CD4-positive, alpha-beta T cell (primary cell): ENCODE data around the gene SCAMP5. TPM values are rescaled to one million over a fixed set of nuclear protein-coding genes. Genes with fewer than 3 reads are reported as not detected.

Experiments used
- ATAC-seq: fragments of 200-7000 bp; cut with Tn5 transposase; one replicate; pipeline ENCODE4 v1.10.0; 2022; ENCODE audit warnings: mild to moderate bottlenecking; ENCODE audit not compliant: poor library complexity
- CTCF ChIA-PET: fragments of 350-600 bp; sonication (Branson Sonifier 250); formaldehyde crosslinking; loops from one replicate; lab custom pipeline; 2021; ENCODE audit warnings: antibody characterized with exemption, inconsistent platforms; lab: Charles Lee
- POLR2A ChIA-PET: fragments of 350-600 bp; sonication (Branson Sonifier 250); formaldehyde crosslinking; loops from one replicate; lab custom pipeline; 2021; ENCODE audit warnings: antibody characterized with exemption, inconsistent platforms; lab: Charles Lee
- DNase-seq, 14 experiments: peaks; one replicate each; pipeline ENCODE4 v3.0.0-alpha.2; 2013 to 2020; ENCODE audit warnings: mixed read lengths in 2 of 14
- H3K27ac ChIP-seq, 2 donors: one replicate each; pipeline versions ENCODE4 v1.5.1 to v1.7.0; 2013; ENCODE audit warnings: low read length in 2 of 2, low read depth in 1 of 2, mild to moderate bottlenecking in 1 of 2
- H3K27me3 ChIP-seq, 2 experiments: 1 replicate in 1 of 2; 2 replicates in 1 of 2; pipeline versions ENCODE4 v1.6.1 to v1.7.0; 2013; ENCODE audit warnings: low read length in 2 of 2, control low read depth in 1 of 2, mild to moderate bottlenecking in 1 of 2, moderate library complexity in 1 of 2; ENCODE audit not compliant: insufficient read depth in 2 of 2, control insufficient read depth in 1 of 2
- H3K36me3 ChIP-seq: one replicate; pipeline ENCODE4 v1.6.1; 2013; ENCODE audit warnings: low read length, control low read depth; ENCODE audit not compliant: insufficient read depth
- H3K4me1 ChIP-seq: one replicate; pipeline ENCODE4 v1.6.1; 2013; ENCODE audit warnings: low read length, control low read depth; ENCODE audit not compliant: insufficient read depth
- H3K4me3 ChIP-seq: one replicate; pipeline ENCODE4 v1.5.1; 2013; ENCODE audit warnings: mild to moderate bottlenecking, low read length, moderate library complexity
- H3K9me3 ChIP-seq, 2 experiments: 1 replicate in 1 of 2; 2 replicates in 1 of 2; pipeline versions ENCODE4 v1.6.1 to v1.7.0; 2013; ENCODE audit warnings: low read length in 2 of 2, mild to moderate bottlenecking in 2 of 2, control low read depth in 1 of 2, moderate library complexity in 1 of 2; ENCODE audit not compliant: control insufficient read depth in 1 of 2, insufficient read depth in 1 of 2
- H3K27ac Mint-ChIP-seq: one replicate; pipeline ENCODE4 v1.8.0; 2020; ENCODE audit warnings: mixed read lengths
- H3K27me3 Mint-ChIP-seq: one replicate; pipeline ENCODE4 v1.8.0; 2021; ENCODE audit warnings: mixed read lengths
- H3K36me3 Mint-ChIP-seq: one replicate; pipeline ENCODE4 v1.8.0; 2021; ENCODE audit warnings: low read depth, mixed read lengths
- H3K4me1 Mint-ChIP-seq: one replicate; pipeline ENCODE4 v1.8.0; 2021; ENCODE audit warnings: low read depth, mixed read lengths
- H3K4me3 Mint-ChIP-seq: one replicate; pipeline ENCODE4 v1.8.0; 2020; ENCODE audit warnings: mild to moderate bottlenecking, mixed read lengths
- H3K9me3 Mint-ChIP-seq: one replicate; pipeline ENCODE4 v1.8.0; 2020; ENCODE audit warnings: mixed read lengths
- intact Hi-C, 2 experiments: fragments of 100-400 bp; cut with DNase I in 1 of 2; cut with micrococcal nuclease in 1 of 2; formaldehyde crosslinking; loops; one replicate each; pipeline versions ENCODE4 v1.15.1 to v1.9.0; 2023 to 2025; cut with DNase I, micrococcal nuclease
- total RNA-seq, 174 experiments: library from RNA in 2 of 174; stranded (reverse) in 2 of 174; gene quantifications; one replicate each; pipeline ENCODE4 v1.2.3 and lab custom pipeline; 2021 to 2026
- TF ChIP-seq, protein P1 (sequence below): fragments of 200-600 bp; IDR thresholded peaks from one replicate; pipeline ENCODE4 v1.8.0; 2022; ENCODE audit warnings: antibody characterized with exemption, mild to moderate bottlenecking

SCAMP5 gene
- total RNA-seq, 2 experiments from 2014 or later: 5.7 to 6.4 TPM

DNA sequence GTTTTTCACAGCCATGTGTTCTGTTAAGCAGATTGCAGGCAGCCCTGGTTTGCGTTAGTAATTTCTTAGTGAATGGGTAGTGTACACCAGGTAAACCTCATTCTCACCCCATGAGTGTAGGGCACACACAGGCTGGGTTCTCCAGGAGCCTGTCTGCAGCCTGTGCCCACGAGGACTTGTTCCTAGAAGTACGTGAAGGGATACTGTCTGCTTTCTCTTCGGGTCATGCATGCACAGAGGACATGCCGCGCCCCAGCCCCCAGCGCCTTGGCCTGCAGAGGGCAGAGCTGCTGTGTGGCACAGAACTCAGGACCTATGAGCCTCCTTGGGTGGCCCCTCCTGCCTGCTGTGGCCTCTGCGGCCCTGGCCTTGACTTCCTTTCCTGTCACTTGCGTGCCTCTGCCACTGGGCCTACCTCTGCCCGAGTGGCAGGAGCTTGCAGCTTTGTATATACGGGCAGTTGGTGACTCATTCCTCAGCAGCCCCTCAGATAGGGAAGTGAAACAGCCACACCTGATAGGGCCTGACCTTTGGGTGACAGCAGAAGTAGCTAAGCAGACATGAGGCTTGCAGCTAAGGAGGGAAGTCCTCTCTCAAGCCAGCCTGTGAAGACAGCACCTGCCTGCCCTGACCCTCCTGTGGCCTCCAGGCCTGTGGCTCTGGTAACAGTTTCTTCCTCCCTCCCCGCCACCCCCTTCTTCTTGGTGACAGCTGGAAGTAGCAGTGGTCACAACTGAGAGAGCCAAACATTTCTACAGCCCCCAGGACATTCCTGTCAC, 47.6 kb downstream of the SCAMP5 start:
- peak; percentile 60 for ATAC-seq
- Mint-ChIP-seq H3K9me3 (no peaks in the 10 kb centered on the region), H3K27me3 (no peaks in the 10 kb centered on the region), H3K4me3 (no peak overlapping the region), H3K36me3 (peaks cover 18% of the 10 kb centered on the region), H3K4me1 (peaks cover 27% of the 10 kb centered on the region), H3K27ac (peak overlapping the region; percentile 39)
- H3K36me3 ChIP-seq: peaks cover 19% of the 10 kb centered on the region
- ChIA-PET POLR2A (interaction anchor here (1.3 kb wide), 1 partner anchor 161 kb away, joined by 4 read pairs; no protein-coding TSS in a partner anchor), CTCF (interaction anchor here (0.9 to 1.1 kb wide), 2 partner anchors 14 to 158 kb away, joined by 4 to 7 read pairs; partner anchors contain the start of gene C15orf39)
- H3K27me3 ChIP-seq: no peaks in the 10 kb centered on the region
- peak overlapping the region in 1 of 2 donors; percentile 54 for H3K27ac ChIP-seq
- DNase-seq: peak in 13 of 14 experiments; percentile 9 to 84 (median 37)
- peaks cover 50% of the 10 kb centered on the region for H3K4me1 ChIP-seq
- H3K4me3 ChIP-seq: no peak overlapping the region
- TF ChIP-seq, protein P1, sequence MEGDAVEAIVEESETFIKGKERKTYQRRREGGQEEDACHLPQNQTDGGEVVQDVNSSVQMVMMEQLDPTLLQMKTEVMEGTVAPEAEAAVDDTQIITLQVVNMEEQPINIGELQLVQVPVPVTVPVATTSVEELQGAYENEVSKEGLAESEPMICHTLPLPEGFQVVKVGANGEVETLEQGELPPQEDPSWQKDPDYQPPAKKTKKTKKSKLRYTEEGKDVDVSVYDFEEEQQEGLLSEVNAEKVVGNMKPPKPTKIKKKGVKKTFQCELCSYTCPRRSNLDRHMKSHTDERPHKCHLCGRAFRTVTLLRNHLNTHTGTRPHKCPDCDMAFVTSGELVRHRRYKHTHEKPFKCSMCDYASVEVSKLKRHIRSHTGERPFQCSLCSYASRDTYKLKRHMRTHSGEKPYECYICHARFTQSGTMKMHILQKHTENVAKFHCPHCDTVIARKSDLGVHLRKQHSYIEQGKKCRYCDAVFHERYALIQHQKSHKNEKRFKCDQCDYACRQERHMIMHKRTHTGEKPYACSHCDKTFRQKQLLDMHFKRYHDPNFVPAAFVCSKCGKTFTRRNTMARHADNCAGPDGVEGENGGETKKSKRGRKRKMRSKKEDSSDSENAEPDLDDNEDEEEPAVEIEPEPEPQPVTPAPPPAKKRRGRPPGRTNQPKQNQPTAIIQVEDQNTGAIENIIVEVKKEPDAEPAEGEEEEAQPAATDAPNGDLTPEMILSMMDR: no peak
- H3K9me3 ChIP-seq: no peaks in the 10 kb centered on the region
- intact Hi-C loops: no loop called here

DNA sequence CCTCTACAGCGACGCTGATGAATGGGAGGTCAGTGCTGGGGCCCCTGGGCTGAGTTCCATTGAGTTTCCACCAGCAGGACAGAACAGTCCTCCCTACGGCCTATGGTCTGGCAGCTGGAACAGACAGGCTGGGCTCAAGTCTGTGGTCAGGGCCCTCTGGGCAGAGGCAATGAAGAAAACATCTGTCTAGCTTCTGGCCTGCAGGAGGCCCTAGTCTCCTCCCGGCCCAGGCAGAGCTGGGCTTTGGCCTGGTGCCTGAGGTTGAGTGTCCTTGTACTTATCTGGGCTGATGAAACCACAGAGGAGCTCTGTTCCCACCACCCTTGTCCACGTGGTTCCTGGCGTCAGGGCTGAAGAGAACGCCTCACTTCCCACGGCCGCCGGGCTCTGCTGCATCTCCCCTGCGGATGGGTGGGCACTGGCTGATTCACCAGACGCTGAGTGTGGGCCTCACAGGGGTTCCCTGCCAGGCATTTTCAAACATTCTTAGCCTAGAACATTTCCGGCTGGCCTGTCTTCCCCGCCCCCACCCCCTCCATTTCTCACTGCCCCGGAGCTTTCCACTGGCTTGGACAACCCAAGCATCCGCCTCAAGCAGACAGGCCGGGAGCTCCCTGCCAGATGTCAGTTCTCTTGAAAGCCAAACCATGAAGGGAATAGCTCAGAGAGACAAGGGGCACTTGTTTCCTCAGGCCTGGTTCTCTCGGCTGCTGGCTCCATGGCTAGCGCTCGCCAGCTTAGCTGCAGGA, 48.3 kb downstream of the SCAMP5 start:
- TF ChIP-seq, protein P1: no peak
- Mint-ChIP-seq H3K36me3 (peaks cover 18% of the 10 kb centered on the region), H3K9me3 (no peaks in the 10 kb centered on the region), H3K27me3 (no peaks in the 10 kb centered on the region), H3K27ac (peak overlapping the region; percentile 39), H3K4me1 (peaks cover 20% of the 10 kb centered on the region), H3K4me3 (no peak overlapping the region)
- peaks cover 25% of the 10 kb centered on the region for H3K36me3 ChIP-seq
- peaks cover 50% of the 10 kb centered on the region for H3K4me1 ChIP-seq
- H3K27me3 ChIP-seq: no peaks in the 10 kb centered on the region
- DNase-seq (peak in 3 of 14 experiments; percentile 26 to 78 (median 67)), ATAC-seq (no peak)
- no peak overlapping the region for H3K4me3 ChIP-seq
- intact Hi-C loops: no loop called here
- no peaks in the 10 kb centered on the region for H3K9me3 ChIP-seq
- H3K27ac ChIP-seq: peak overlapping the region in 1 of 2 donors; percentile 54
- CTCF ChIA-PET: interaction anchor here (0.9 to 1.1 kb wide), 2 partner anchors 14 to 158 kb away, joined by 4 to 7 read pairs; partner anchors contain the start of gene C15orf39
- POLR2A ChIA-PET: interaction anchor here (1.3 kb wide), 1 partner anchor 160 kb away, joined by 4 read pairs; no protein-coding TSS in a partner anchor

DNA sequence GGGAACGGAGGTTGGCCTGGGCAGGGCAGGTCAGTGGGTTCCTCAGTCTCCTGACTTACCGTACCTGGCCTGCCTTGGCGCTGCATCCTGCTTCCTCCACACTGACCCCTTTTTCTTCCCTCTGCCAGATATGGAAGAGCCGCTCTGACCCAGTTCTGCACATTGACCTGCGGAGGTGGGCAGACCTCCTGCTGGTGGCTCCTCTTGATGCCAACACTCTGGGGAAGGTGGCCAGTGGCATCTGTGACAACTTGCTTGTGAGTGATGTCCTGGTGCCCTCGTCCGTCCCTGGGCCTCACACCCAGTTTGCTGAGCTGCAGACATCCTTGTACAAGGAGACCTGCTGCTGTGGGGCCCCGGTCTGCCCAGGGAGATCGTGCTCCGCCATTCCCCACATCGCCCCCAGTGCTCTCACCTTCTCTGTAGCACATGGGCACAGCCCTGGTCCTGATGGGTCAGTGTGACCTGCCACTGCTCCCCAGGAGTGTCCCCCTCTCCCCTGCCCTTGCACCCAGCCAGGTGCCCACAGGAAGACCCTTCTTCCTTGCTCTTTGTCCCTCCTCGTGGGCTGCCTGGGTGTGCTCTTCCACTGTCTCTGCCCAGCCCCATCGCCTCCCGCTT, 49.0 kb downstream of the SCAMP5 start:
- ChIA-PET CTCF (no interaction called here), POLR2A (no interaction called here)
- Histone ChIP-seq H3K27ac (no peak overlapping the region), H3K9me3 (no peaks in the 10 kb centered on the region), H3K4me3 (no peak overlapping the region), H3K36me3 (peaks cover 30% of the 10 kb centered on the region), H3K4me1 (peaks cover 50% of the 10 kb centered on the region), H3K27me3 (no peaks in the 10 kb centered on the region)
- H3K36me3 Mint-ChIP-seq: peaks cover 18% of the 10 kb centered on the region
- H3K4me3 Mint-ChIP-seq: no peak overlapping the region
- TF ChIP-seq, protein P1: no peak
- DNase-seq (no peak), ATAC-seq (no peak)
- H3K27me3 Mint-ChIP-seq: no peaks in the 10 kb centered on the region
- no peaks in the 10 kb centered on the region for H3K9me3 Mint-ChIP-seq
- intact Hi-C loops: no loop called here
- no peak overlapping the region for H3K27ac Mint-ChIP-seq
- peaks cover 13% of the 10 kb centered on the region for H3K4me1 Mint-ChIP-seq
